Type B pancreatic cell (in vitro differentiated cells): ENCODE results near the gene PTPRO. TPM values are rescaled to one million over a fixed set of nuclear protein-coding genes. Genes with fewer than 3 reads are reported as not detected.

Experiments used
- DNase-seq: peaks from one replicate; pipeline ENCODE4 v3.0.0; 2021; ENCODE audit warnings: mixed read lengths; ENCODE audit not compliant: unreplicated experiment; ENCODE audit errors: extremely low spot score
- H3K27ac Mint-ChIP-seq: 2 replicates; pipeline ENCODE4 v1.8.0; 2021; ENCODE audit warnings: mild to moderate bottlenecking, mixed read lengths
- H3K27me3 Mint-ChIP-seq: 2 replicates; pipeline ENCODE4 v1.8.0; 2021; ENCODE audit warnings: mixed read lengths
- H3K36me3 Mint-ChIP-seq: 2 replicates; pipeline ENCODE4 v1.8.0; 2021; ENCODE audit warnings: mixed read lengths
- H3K4me1 Mint-ChIP-seq: one replicate; pipeline ENCODE4 v1.8.0; 2021; ENCODE audit warnings: mixed read lengths; ENCODE audit not compliant: unreplicated experiment
- H3K4me3 Mint-ChIP-seq: 2 replicates; pipeline ENCODE4 v1.8.0; 2021; ENCODE audit warnings: mild to moderate bottlenecking, mixed read lengths
- H3K9me3 Mint-ChIP-seq: 2 replicates; pipeline ENCODE4 v1.8.0; 2021; ENCODE audit warnings: mixed read lengths
- total RNA-seq: library from RNA; stranded (reverse); gene quantifications from 2 replicates; pipeline ENCODE4 v1.2.1, GENCODE V29; 2021; ENCODE audit warnings: low replicate concordance
- TF ChIP-seq, protein P1 (sequence below): fragments of 200-600 bp; sonication (generic); conservative IDR thresholded peaks from 2 replicates; pipeline ENCODE4 v1.5.0; 2021; ENCODE audit warnings: antibody characterized with exemption, mild to moderate bottlenecking

PTPRO gene
- total RNA-seq, 1 donor from 2014 or later: 7.8 TPM

DNA sequence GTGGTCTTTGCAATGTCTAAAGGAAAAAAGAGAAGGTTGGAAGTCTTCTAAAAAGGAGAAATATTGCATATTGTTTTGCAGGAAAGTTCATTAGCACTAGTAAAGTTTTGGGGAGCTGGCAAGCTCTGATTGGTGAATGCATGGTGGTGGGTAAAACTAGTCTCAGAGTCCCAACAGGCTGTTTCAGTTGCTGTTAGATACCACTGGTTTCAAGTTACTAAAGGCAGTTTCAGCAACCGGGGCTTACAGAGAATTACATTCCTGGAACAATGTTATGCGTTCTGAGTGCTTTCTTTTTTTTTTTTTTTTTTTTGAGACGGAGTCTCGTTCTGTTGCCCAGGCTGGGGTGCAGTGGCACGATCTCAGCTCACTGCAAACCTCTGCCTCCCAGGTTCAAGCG lies 258.7 kb downstream of the PTPRO start:
- Mint-ChIP-seq H3K27me3 (peaks cover 12% of the 10 kb centered on the region), H3K27ac (no peak overlapping the region), H3K4me3 (no peak overlapping the region), H3K4me1 (peaks cover 5% of the 10 kb centered on the region), H3K9me3 (no peaks in the 10 kb centered on the region), H3K36me3 (peaks cover 21% of the 10 kb centered on the region)
- TF ChIP-seq, protein P1, sequence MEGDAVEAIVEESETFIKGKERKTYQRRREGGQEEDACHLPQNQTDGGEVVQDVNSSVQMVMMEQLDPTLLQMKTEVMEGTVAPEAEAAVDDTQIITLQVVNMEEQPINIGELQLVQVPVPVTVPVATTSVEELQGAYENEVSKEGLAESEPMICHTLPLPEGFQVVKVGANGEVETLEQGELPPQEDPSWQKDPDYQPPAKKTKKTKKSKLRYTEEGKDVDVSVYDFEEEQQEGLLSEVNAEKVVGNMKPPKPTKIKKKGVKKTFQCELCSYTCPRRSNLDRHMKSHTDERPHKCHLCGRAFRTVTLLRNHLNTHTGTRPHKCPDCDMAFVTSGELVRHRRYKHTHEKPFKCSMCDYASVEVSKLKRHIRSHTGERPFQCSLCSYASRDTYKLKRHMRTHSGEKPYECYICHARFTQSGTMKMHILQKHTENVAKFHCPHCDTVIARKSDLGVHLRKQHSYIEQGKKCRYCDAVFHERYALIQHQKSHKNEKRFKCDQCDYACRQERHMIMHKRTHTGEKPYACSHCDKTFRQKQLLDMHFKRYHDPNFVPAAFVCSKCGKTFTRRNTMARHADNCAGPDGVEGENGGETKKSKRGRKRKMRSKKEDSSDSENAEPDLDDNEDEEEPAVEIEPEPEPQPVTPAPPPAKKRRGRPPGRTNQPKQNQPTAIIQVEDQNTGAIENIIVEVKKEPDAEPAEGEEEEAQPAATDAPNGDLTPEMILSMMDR: no peak
- DNase-seq: no peak

DNA sequence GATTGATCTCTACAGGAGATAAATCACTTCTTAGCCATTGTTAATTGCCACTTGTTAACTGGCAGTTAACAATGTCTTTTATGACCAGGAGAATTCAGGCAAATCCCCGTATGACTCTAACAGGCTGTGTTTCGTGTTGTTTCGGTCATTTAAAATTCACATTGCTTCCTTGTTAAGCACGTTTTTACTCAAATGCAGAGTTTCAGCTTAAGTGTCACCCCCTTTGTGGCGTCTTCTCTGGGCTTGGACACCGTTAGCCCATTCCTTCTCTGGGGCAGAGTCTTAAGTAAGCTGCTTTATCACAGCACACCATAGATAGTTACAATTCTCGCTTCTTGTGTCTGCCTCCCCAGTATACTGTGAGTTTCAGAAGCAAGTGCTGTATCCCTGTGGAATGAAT lies 261.5 kb downstream of the PTPRO start:
- no peak for DNase-seq
- Mint-ChIP-seq H3K27ac (no peak overlapping the region), H3K27me3 (peaks cover 23% of the 10 kb centered on the region), H3K4me3 (no peak overlapping the region), H3K36me3 (peaks cover 15% of the 10 kb centered on the region), H3K9me3 (no peaks in the 10 kb centered on the region), H3K4me1 (no peaks in the 10 kb centered on the region)
- TF ChIP-seq, protein P1: no peak

DNA sequence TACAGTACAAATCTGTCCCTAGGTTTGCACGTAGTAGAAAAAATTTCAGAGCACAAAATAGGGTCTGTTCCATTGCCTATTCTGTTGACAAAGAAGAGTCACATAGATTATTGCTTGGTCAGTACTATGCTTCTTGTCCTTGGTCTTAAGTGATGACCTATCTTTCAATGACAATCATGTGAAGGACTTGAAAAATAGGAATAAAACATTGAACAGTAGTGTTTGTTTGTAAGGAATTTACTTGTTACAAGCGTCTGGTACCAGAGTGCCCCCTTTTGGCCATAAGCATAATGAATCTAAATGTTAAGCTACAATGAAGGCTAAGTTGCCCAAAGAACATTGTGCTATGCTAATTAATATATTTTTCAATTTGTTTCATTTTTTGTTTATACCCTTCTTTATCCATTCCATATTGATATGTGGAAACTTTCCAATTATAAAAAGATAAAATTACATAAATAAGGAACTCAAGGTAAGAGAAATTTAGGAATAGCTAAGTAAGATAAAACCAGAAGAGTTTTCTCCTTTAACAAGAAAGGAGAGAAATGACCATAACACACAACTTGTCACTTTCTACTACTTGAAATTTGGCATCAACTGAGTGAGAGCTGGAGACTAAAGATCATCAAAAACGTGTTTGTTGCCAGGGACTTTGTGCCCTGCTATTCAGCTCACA lies 262.2 kb downstream of the PTPRO start:
- DNase-seq: no peak

DNA sequence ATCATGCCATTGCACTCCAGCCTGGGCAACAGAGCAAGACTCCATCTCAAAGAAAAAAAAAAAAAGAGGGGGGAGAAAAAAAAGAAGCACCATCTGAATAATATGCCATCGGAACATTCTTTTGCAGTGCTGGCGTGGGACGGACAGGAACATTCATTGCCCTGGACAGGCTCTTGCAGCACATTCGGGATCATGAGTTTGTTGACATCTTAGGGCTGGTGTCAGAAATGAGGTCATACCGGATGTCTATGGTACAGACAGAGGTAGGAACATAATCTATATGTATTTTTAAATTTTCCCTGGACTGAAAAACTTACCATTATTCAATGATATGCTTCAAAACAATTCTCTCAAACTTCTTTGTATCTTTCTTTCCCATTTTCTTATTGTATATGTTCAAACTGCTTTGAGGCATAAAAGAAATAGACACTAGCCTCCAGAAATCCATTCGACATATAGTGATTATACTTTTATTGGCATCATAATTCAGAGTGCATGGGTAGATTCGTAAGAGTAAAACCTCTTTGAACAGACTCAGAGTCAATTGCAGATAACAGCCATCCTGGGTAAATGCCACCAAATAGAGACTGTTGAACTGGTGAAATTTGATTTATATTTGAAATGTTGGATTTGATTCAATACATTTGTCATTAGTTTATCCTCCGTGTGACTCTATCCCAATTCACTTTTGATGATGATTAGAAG lies 267.2 kb downstream of the PTPRO start:
- peaks cover 6% of the 10 kb centered on the region for H3K4me1 Mint-ChIP-seq
- peaks cover 17% of the 10 kb centered on the region for H3K36me3 Mint-ChIP-seq
- H3K4me3 Mint-ChIP-seq: no peak overlapping the region
- TF ChIP-seq, protein P1: no peak
- H3K27ac Mint-ChIP-seq: no peak overlapping the region
- peaks cover 36% of the 10 kb centered on the region for H3K27me3 Mint-ChIP-seq
- no peaks in the 10 kb centered on the region for H3K9me3 Mint-ChIP-seq
- DNase-seq: no peak

More for the DNA sequence above, 262.2 kb downstream of the PTPRO start:
- H3K36me3 Mint-ChIP-seq: peaks cover 12% of the 10 kb centered on the region
- H3K27ac Mint-ChIP-seq: no peak overlapping the region
- no peak overlapping the region for H3K4me3 Mint-ChIP-seq
- H3K27me3 Mint-ChIP-seq: peaks cover 22% of the 10 kb centered on the region
- TF ChIP-seq, protein P1: peak; percentile 73
- H3K4me1 Mint-ChIP-seq: no peaks in the 10 kb centered on the region
- H3K9me3 Mint-ChIP-seq: no peaks in the 10 kb centered on the region

DNA sequence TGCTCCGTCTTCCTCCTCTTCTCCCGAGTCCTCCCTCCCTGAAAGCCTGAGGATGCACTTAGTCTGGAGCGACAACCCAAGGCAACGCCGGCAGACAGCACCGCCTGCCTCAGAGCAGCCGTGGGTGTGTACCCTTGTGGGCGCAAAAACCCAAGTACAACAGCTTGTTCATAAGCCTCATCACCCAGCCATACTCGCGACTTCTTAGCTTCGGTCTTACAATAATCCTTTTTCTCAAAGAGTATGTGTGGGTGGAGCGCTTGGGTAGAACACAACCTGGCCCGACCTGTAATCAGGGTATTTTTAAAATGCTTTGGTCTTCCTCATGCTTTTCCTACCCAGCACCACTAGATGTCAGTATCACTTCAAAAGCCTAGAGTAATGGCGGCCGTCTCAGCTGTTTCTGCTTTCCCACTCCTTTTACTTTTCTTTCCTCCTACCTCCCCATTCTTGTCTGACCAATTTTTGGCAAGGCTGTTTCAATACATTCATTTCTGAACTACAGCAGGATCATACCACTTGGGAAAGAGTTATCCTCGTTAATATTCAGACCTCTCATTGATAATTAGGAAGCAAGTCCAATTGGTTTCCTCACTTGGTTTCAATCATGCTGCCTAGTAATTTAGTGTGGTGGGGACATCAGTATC lies 268.0 kb downstream of the PTPRO start:
- peak overlapping the region; percentile 74 for H3K4me3 Mint-ChIP-seq
- H3K27me3 Mint-ChIP-seq: peaks cover 33% of the 10 kb centered on the region
- H3K4me1 Mint-ChIP-seq: peaks cover 6% of the 10 kb centered on the region
- TF ChIP-seq, protein P1: peak; percentile 94
- peaks cover 17% of the 10 kb centered on the region for H3K36me3 Mint-ChIP-seq
- DNase-seq: no peak
- H3K27ac Mint-ChIP-seq: peak overlapping the region; percentile 60
- H3K9me3 Mint-ChIP-seq: no peaks in the 10 kb centered on the region
